NCI-H748 (cell line): ENCODE results near the gene ANKRD40.

Experiments
- DNase-seq: peaks from one replicate; lab custom pipeline; 2025; ENCODE audit not compliant: unreplicated experiment; lab: John Stamatoyannopoulos, UW

Gene ANKRD40

GRCh38 chr17:50651661-50652060, 56.1 kb downstream of the ANKRD40 start:
- DNase-seq, result no peak

GRCh38 chr17:50649042-50649908, 58.4 kb downstream of the ANKRD40 start:
- DNase-seq, result no peak

GRCh38 chr17:50647187-50647586, 60.5 kb downstream of the ANKRD40 start:
- no peak for DNase-seq

- no peak for DNase-seq
Measured at GRCh38 chr17:50645748-50646682, 61.7 kb downstream of the ANKRD40 start.
